GM23338 (cell line): ENCODE measurements around the gene CECR2. TPM values are rescaled to one million over a fixed set of nuclear protein-coding genes. Genes with fewer than 3 reads are reported as not detected.

Source experiments
- ATAC-seq: fragments of 200-7000 bp; cut with Tn5 transposase; 3 replicates; pipeline ENCODE4 v1.9.1; 2020
- DNase-seq: peaks from one replicate; pipeline ENCODE4 v3.0.0-alpha.2; 2015; ENCODE audit warnings: low spot score
- H2AFZ ChIP-seq: fragments of 200-600 bp; sonication (generic); 2 replicates; pipeline ENCODE4 v1.8.0; 2016; ENCODE audit warnings: antibody characterized with exemption, mild to moderate bottlenecking, moderate library complexity
- H3F3A ChIP-seq: fragments of 200-600 bp; sonication (generic); replicated peaks from 2 replicates; pipeline ENCODE4 v1.8.0; 2017; ENCODE audit warnings: antibody characterized with exemption, mixed run types, low read depth
- H3K27ac ChIP-seq: fragments of 200-600 bp; sonication (generic); 2 replicates; pipeline ENCODE4 v1.6.1; 2016; ENCODE audit warnings: low read depth
- H3K27me3 ChIP-seq: fragments of 200-600 bp; sonication (generic); 2 replicates; pipeline ENCODE4 v1.8.0; 2016; ENCODE audit warnings: mild to moderate bottlenecking, mixed run types, moderate library complexity; ENCODE audit not compliant: insufficient read depth
- H3K36me3 ChIP-seq: fragments of 200-600 bp; sonication (generic); 2 replicates; pipeline ENCODE4 v1.8.0; 2016; ENCODE audit warnings: mild to moderate bottlenecking; ENCODE audit not compliant: insufficient read depth
- H3K4me1 ChIP-seq: fragments of 200-600 bp; sonication (generic); 2 replicates; pipeline ENCODE4 v1.8.0; 2016; ENCODE audit warnings: mild to moderate bottlenecking, moderate library complexity; ENCODE audit not compliant: insufficient read depth
- H3K4me2 ChIP-seq: fragments of 200-600 bp; sonication (generic); 2 replicates; pipeline ENCODE4 v1.7.1; 2017; ENCODE audit warnings: mixed run types
- H3K4me3 ChIP-seq: fragments of 200-600 bp; sonication (generic); 2 replicates; pipeline ENCODE4 v1.6.1; 2016; ENCODE audit warnings: mixed run types
- H3K79me2 ChIP-seq: fragments of 200-600 bp; sonication (generic); replicated peaks from 2 replicates; pipeline ENCODE4 v1.8.0; 2017; ENCODE audit warnings: mild to moderate bottlenecking; ENCODE audit not compliant: insufficient read depth
- H3K9me2 ChIP-seq: fragments of 200-600 bp; sonication (generic); 2 replicates; pipeline ENCODE4 v1.8.0; 2017; ENCODE audit not compliant: insufficient read depth
- H4K20me1 ChIP-seq: fragments of 200-600 bp; sonication (generic); replicated peaks from 2 replicates; pipeline ENCODE4 v1.8.0; 2017; ENCODE audit warnings: mild to moderate bottlenecking; ENCODE audit not compliant: insufficient read depth
- H3K27ac Mint-ChIP-seq: 2 replicates; pipeline ENCODE4 v1.8.0; 2020; ENCODE audit warnings: inconsistent platforms, mild to moderate bottlenecking, moderate library complexity, mixed read lengths
- H3K27me3 Mint-ChIP-seq: 3 replicates; pipeline ENCODE4 v1.8.0; 2022; ENCODE audit warnings: low read depth, mild to moderate bottlenecking, moderate library complexity, mixed read lengths, inconsistent platforms; ENCODE audit not compliant: insufficient read depth, poor library complexity
- H3K36me3 Mint-ChIP-seq: 3 replicates; pipeline ENCODE4 v1.8.0; 2021; ENCODE audit warnings: low read depth, mild to moderate bottlenecking, inconsistent platforms, moderate library complexity, mixed read lengths
- H3K4me1 Mint-ChIP-seq: 3 replicates; pipeline ENCODE4 v1.8.0; 2020; ENCODE audit warnings: mild to moderate bottlenecking, inconsistent platforms, mixed read lengths
- H3K4me3 Mint-ChIP-seq: 3 replicates; pipeline ENCODE4 v1.8.0; 2021; ENCODE audit warnings: moderate library complexity, mild to moderate bottlenecking, inconsistent platforms, mixed read lengths
- H3K9me3 Mint-ChIP-seq: 3 replicates; pipeline ENCODE4 v1.8.0; 2020; ENCODE audit warnings: moderate library complexity, mild to moderate bottlenecking, inconsistent platforms, mixed read lengths
- CREB1 ChIP-seq: fragments of 250-450 bp; sonication (Bioruptor Pico); IDR thresholded peaks from 2 replicates; pipeline ENCODE4 v1.5.0; 2020; ENCODE audit warnings: low read depth, mild to moderate bottlenecking, moderate library complexity
- ETS1 ChIP-seq: IDR thresholded peaks from 2 replicates; pipeline ENCODE4 v1.6.1; 2016; ENCODE audit warnings: antibody characterized with exemption
- EZH2 ChIP-seq: fragments of 200-600 bp; sonication (generic); IDR thresholded peaks from one replicate; pipeline ENCODE4 v1.8.0; 2017; ENCODE audit warnings: antibody characterized with exemption, mild to moderate bottlenecking, low read depth; ENCODE audit not compliant: unreplicated experiment
- EZH2phosphoT487 ChIP-seq: fragments of 200-600 bp; sonication (generic); IDR thresholded peaks from one replicate; pipeline ENCODE4 v1.8.1; 2018; ENCODE audit warnings: antibody characterized with exemption; ENCODE audit not compliant: unreplicated experiment
- JUNB ChIP-seq: IDR thresholded peaks from one replicate; pipeline ENCODE4 v1.6.1; 2016; ENCODE audit warnings: antibody characterized with exemption; ENCODE audit not compliant: unreplicated experiment
- NANOG ChIP-seq: IDR thresholded peaks from 2 replicates; pipeline ENCODE4 v1.6.1; 2016; ENCODE audit warnings: antibody characterized with exemption, borderline replicate concordance
- POLR2AphosphoS5 ChIP-seq: IDR thresholded peaks from 2 replicates; pipeline ENCODE4 v1.6.1; 2016; ENCODE audit warnings: antibody characterized with exemption, low read depth
- STAT1 ChIP-seq: IDR thresholded peaks from one replicate; pipeline ENCODE4 v1.6.1; 2016; ENCODE audit warnings: antibody characterized with exemption; ENCODE audit not compliant: unreplicated experiment
- ZNF114 ChIP-seq: fragments of 250-450 bp; sonication (Bioruptor Pico); IDR thresholded peaks from 2 replicates; pipeline ENCODE4 v1.5.0; 2020; ENCODE audit warnings: mild to moderate bottlenecking, moderate library complexity
- ZNF331 ChIP-seq: fragments of 250-450 bp; sonication (Bioruptor Pico); IDR thresholded peaks from 2 replicates; pipeline ENCODE4 v1.5.0; 2020; ENCODE audit warnings: low read depth, mild to moderate bottlenecking, moderate library complexity
- ZNF462 ChIP-seq: fragments of 250-450 bp; sonication (Bioruptor Pico); IDR thresholded peaks from 2 replicates; pipeline ENCODE4 v1.5.0; 2020; ENCODE audit warnings: mild to moderate bottlenecking, moderate library complexity
- polyA plus RNA-seq: library from polyadenylated mRNA; unstranded; fragments of >200 nt; fragmentation: Nextera tagmentation; extraction: Ambion mirVana; gene quantifications from 2 replicates; pipeline ENCODE4 v1.2.1, GENCODE V29; 2016
- total RNA-seq: library from RNA; depleted of rRNA; stranded (reverse); fragments of >200 nt; shearing (Covaris generic); gene quantifications from 2 replicates; pipeline ENCODE4 v1.2.3, GENCODE V29; 2014

The CECR2 gene
- total and polyA plus RNA-seq, 2 experiments from 2014 or later = 18.4 to 110 TPM

DNA sequence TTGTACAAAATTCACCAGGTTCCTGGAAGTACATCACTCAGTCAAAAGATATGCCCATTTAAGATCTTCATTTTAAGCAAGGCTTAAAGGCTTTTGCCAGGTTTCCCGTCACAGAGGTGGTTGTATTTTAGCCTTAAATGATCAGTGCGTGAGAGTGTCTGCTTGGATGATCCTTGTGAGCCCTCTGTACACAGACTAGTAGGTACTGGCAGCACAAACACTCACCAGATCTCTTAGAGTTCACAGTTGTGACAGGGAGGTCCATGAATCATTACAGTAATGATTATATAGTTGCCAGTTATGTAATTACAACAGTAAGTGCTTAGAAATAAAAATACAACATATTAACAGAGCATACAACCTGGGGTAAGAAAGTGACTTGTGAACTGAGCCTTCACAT is 109.9 kb downstream of the CECR2 start:
- peaks cover 90% of the 10 kb centered on the region for H3K79me2 ChIP-seq
- 0 out of 2 replicates have a peak overlapping the region, but pooled peaks have one; percentile 15 for H3K27ac Mint-ChIP-seq
- no peak for DNase-seq

More for the DNA sequence above, 109.9 kb downstream of the CECR2 start:
- no peaks in the 10 kb centered on the region for H3K9me3 Mint-ChIP-seq
- no peak overlapping the region for H3K4me3 Mint-ChIP-seq
- H3K9me2 ChIP-seq = no peaks in the 10 kb centered on the region
- no peak for TF ChIP-seq NANOG
- TF ChIP-seq POLR2AphosphoS5 = no peak
- TF ChIP-seq EZH2 = no peak
- TF ChIP-seq ZNF114 (CRISPR knock-in tag) = no peak
- TF ChIP-seq ZNF331 = no peak
- no peak for TF ChIP-seq JUNB
- no peak for TF ChIP-seq STAT1
- no peak for TF ChIP-seq ETS1
- no peak for TF ChIP-seq EZH2phosphoT487
- no peak for TF ChIP-seq ZNF462 (CRISPR knock-in tag)
- TF ChIP-seq CREB1 = no peak
- H3K4me2 ChIP-seq = no peak overlapping the region
- no peak overlapping the region for H3K4me3 ChIP-seq
- peaks cover 52% of the 10 kb centered on the region for H3K36me3 Mint-ChIP-seq
- H3F3A ChIP-seq = no peaks in the 10 kb centered on the region; the same call in 1 of the 2 replicates
- ATAC-seq = no peak
- 0 out of 2 replicates have a peak overlapping the region, but pooled peaks have one; percentile 28 for H3K27ac ChIP-seq
- H4K20me1 ChIP-seq = peaks cover 33% of the 10 kb centered on the region
- peaks cover 12% of the 10 kb centered on the region; the same call in 1 of the 2 replicates for H3K36me3 ChIP-seq
- no peaks in the 10 kb centered on the region for H3K27me3 ChIP-seq
- H3K4me1 Mint-ChIP-seq = peaks cover 34% of the 10 kb centered on the region
- peaks cover 32% of the 10 kb centered on the region for H3K4me1 ChIP-seq
- no peak overlapping the region for H2AFZ ChIP-seq
- H3K27me3 Mint-ChIP-seq = peaks cover 11% of the 10 kb centered on the region
